A549 (cell line): ENCODE results near the gene HLCS.

Experiments
- BCL3 ChIP-seq: fragments of >200 bp; sonication (Bioruptor Twin); formaldehyde crosslinking; IDR thresholded peaks from 3 replicates; pipeline ENCODE4 v1.6.1; 2016
- CTCF ChIP-seq: fragments of >200 bp; sonication (Bioruptor Twin); formaldehyde crosslinking; IDR thresholded peaks from 3 replicates; pipeline ENCODE4 v1.5.1; 2016
- EP300 ChIP-seq, 2 experiments: fragments of >200 bp; sonication (Bioruptor Twin); formaldehyde crosslinking; IDR thresholded peaks; 2 replicates in 1 of 2; 3 replicates in 1 of 2; pipeline ENCODE4 v1.6.1; 2016 to 2017
- ESRRA ChIP-seq: fragments of 150-350 bp; IDR thresholded peaks from 2 replicates; pipeline ENCODE4 v1.6.1; 2014; ENCODE audit warnings: mild to moderate bottlenecking, low read length, borderline replicate concordance
- MAX ChIP-seq: IDR thresholded peaks from 2 replicates; pipeline ENCODE4 v1.6.1; 2012
- MAZ ChIP-seq: fragments of 150-350 bp; IDR thresholded peaks from 2 replicates; pipeline ENCODE4 v1.6.1; 2014; ENCODE audit warnings: antibody characterized with exemption, low read depth, low read length, borderline replicate concordance
- MYC ChIP-seq: IDR thresholded peaks from 2 replicates; pipeline ENCODE4 v1.6.1; 2012; ENCODE audit warnings: mild to moderate bottlenecking, inconsistent platforms, low read length, improper control_type of control experiment, borderline replicate concordance
- POLR2A ChIP-seq: IDR thresholded peaks from 2 replicates; pipeline ENCODE4 v1.6.1; 2012; ENCODE audit warnings: mild to moderate bottlenecking, low read length
- RAD21 ChIP-seq, 2 experiments: fragments of >200 bp in 1 of 2; sonication (Bioruptor Twin) in 1 of 2; formaldehyde crosslinking in 1 of 2; IDR thresholded peaks in 1 of 2; conservative IDR thresholded peaks in 1 of 2; 2 replicates in 1 of 2; 3 replicates in 1 of 2; pipeline ENCODE4 v1.6.1; 2012 to 2018; ENCODE audit warnings: inconsistent platforms in 1 of 2
- RARB ChIP-seq: fragments of 250-450 bp; sonication (Bioruptor Pico); IDR thresholded peaks from 2 replicates; pipeline ENCODE4 v1.8.0; 2021; ENCODE audit warnings: mild to moderate bottlenecking, moderate library complexity
- RCOR1 ChIP-seq: fragments of 150-350 bp; IDR thresholded peaks from 2 replicates; pipeline ENCODE4 v1.6.1; 2014; ENCODE audit warnings: antibody characterized with exemption, low read length, low read depth
- RNF2 ChIP-seq: fragments of 200-600 bp; sonication (generic); IDR thresholded peaks from 2 replicates; pipeline ENCODE4 v1.6.1; 2016; ENCODE audit warnings: low read depth, mild to moderate bottlenecking, antibody characterized with exemption, moderate library complexity, borderline replicate concordance

- TF ChIP-seq BCL3 (no peak), CTCF (no peak), RNF2 (no peak), POLR2A (no peak), MAX (no peak), RAD21 (conservative IDR thresholded peaks at IDR 0.05 in 1 of 2, IDR thresholded peaks at IDR 0.05 in 1 of 2) (no peak), MAZ (no peak), MYC (no peak), ESRRA (no peak), RARB (CRISPR knock-in tag) (no peak), EP300 (IDR thresholded peaks at IDR 0.05) (no peak), RCOR1 (no peak)
These were observed 1.4 kb downstream of the HLCS start for GRCh38 chr21:36964827-36965719.
